ENCODE data around the gene HS3ST3A1.
A peak's percentile ranks its signal among the peaks of the same experiment; 100 is the strongest.

HS3ST3A1 gene

GRCh38 chr17:13597723-13598347, 3.9 kb downstream of the HS3ST3A1 start:
- DNase-seq: no peak

- DNase-seq: no peak
Measured at GRCh38 chr17:13596241-13596923, 5.3 kb downstream of the HS3ST3A1 start.

GRCh38 chr17:13595599-13595899, 6.2 kb downstream of the HS3ST3A1 start:
- no peak for DNase-seq

- DNase-seq: peak; percentile 68
Measured at GRCh38 chr17:13594762-13595598, 6.7 kb downstream of the HS3ST3A1 start.

GRCh38 chr17:13594310-13594709, 7.4 kb downstream of the HS3ST3A1 start:
- DNase-seq: no peak

GRCh38 chr17:13593757-13594156, 8.0 kb downstream of the HS3ST3A1 start:
- DNase-seq: no peak

- DNase-seq: no peak
Measured at GRCh38 chr17:13593021-13593751, 8.5 kb downstream of the HS3ST3A1 start.

- no peak for DNase-seq
Measured at GRCh38 chr17:13592427-13592826, 9.3 kb downstream of the HS3ST3A1 start.

GRCh38 chr17:13590441-13590840, 11.3 kb downstream of the HS3ST3A1 start:
- no peak for DNase-seq

GRCh38 chr17:13589658-13590057, 12.1 kb downstream of the HS3ST3A1 start:
- DNase-seq: no peak

GRCh38 chr17:13587487-13588338, 14.0 kb downstream of the HS3ST3A1 start:
- no peak for DNase-seq

GRCh38 chr17:13584701-13585080, 17.0 kb downstream of the HS3ST3A1 start:
- DNase-seq: no peak

- no peak for DNase-seq
Measured at GRCh38 chr17:13583996-13584700, 17.6 kb downstream of the HS3ST3A1 start.

GRCh38 chr17:13582776-13583547, 18.8 kb downstream of the HS3ST3A1 start:
- DNase-seq: no peak

GRCh38 chr17:13581925-13582324, 19.8 kb downstream of the HS3ST3A1 start:
- DNase-seq: no peak

- no peak for DNase-seq
Measured at GRCh38 chr17:13580790-13581189, 20.9 kb downstream of the HS3ST3A1 start.

- no peak for DNase-seq
Measured at GRCh38 chr17:13576661-13577526, 24.8 kb downstream of the HS3ST3A1 start.

- no peak for DNase-seq
Measured at GRCh38 chr17:13575922-13576419, 25.8 kb downstream of the HS3ST3A1 start.

- no peak for DNase-seq
Measured at GRCh38 chr17:13575466-13575865, 26.3 kb downstream of the HS3ST3A1 start.

GRCh38 chr17:13572581-13572980, 29.1 kb downstream of the HS3ST3A1 start:
- DNase-seq: no peak
